NCI-H526 (cell line): ENCODE data around the gene EFR3B.

ENCODE experiments used
- DNase-seq, 2 experiments: peaks; one replicate each; lab custom pipeline; 2025; lab: John Stamatoyannopoulos, UW

EFR3B gene

DNA sequence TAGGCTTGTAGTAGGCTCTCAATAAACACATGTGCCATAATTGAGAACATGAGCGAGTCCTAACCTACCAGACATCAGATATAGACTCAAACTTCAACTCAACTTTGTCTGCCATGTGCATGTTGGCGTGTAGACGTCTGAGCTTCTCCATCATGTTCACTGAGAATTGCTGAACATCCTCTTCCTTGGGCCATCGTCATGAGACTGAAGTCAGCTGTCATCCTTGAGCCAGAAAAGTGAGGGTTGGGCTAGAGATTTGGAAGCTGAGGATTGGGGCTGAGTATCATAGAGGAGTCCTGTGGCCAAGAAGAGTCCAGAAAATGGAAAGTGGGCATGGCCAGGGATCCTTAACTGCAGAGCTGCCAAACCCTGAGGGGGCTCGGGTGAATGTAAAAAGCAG is 7.8 kb upstream of the EFR3B start:
- no peak for DNase-seq

DNA sequence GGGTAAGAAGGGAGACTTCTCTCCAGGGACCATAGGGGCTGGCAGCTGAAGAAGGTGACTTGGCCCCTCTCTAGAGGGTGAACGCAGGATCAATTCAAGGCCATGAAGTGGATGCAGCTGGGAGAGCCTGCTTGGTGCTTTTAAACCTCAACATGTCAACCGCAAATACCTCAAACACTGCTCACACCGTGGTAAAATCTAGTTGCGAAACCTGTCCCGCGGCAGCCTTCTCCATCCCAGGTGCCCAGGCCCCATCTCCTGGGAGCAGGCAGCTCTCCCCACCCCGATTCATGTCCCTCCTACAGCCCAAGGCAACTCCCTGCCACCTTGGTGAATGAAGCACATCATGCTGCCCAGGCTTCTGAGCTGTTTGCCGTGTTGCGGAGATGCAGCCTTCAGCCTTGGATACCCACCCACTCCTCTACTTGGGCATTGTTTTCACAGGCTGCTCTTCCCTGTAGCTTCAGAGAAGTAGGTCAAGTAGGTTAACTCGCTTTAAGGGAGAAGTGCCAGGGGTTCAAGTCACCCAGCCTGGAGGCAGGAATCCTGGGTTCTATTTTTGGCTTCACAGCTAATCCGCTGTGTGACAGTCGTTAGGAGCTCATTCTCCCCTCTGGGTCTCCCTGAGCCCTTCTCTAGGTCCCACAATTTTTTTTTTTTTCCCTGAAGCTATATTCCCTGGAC is 6.2 kb upstream of the EFR3B start:
- DNase-seq, result no peak

DNA sequence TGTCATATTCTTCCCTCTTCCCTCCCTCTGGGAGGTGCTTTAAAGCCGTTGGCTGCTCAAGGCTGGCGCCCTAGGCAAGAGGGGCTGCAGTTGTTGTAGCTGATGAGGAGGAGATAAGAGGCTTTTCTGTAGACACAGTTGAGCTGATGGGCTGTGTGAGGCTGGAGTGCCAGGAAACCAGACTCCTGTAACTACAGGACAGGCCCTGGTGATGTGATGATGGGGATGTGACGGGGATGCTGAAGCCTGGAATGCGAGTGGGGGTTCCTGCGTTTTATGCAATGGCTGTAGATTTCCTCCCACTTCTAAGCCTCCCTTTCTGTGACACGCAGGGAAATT is 5.7 kb upstream of the EFR3B start:
- no peak for DNase-seq

GRCh38 chr2:25039126-25039525 is 2.8 kb upstream of the EFR3B start:
- DNase-seq, result no peak

- peak; percentile 86 to 93 for DNase-seq
Observed at GRCh38 chr2:25041307-25041927, 459 bp upstream of the EFR3B start.

GRCh38 chr2:25042321-25043240 is 705 bp downstream of the EFR3B start:
- peak; percentile 7 to 81 for DNase-seq

GRCh38 chr2:25043241-25043867 is 1.5 kb downstream of the EFR3B start:
- DNase-seq, result no peak

- DNase-seq, result no peak
Observed at GRCh38 chr2:25044011-25044410, 2.1 kb downstream of the EFR3B start.

GRCh38 chr2:25044990-25045389 is 3.1 kb downstream of the EFR3B start:
- DNase-seq, result peak in 1 of 2 experiments; percentile 41

GRCh38 chr2:25049422-25049821 is 7.5 kb downstream of the EFR3B start:
- DNase-seq, result no peak

DNA sequence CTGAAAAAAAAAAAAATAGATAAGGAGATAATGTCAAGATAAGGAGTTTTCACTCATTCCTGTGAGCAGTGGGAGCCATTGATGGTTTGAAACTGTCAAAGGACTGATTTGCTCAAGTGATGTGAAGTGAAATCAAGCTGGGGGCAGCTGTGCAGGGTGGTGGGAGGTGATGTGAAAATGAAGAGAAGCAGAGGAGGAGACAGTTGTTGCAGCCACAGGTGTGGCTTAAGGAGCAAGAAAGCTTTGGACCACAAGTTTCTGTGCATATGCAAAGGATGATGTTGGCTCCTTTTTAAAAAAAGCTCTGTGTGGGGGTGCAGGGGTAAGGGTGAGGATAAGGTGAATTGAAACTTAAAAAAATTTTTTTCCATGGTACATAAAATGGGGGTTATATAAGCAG is 8.3 kb downstream of the EFR3B start:
- no peak for DNase-seq

DNA sequence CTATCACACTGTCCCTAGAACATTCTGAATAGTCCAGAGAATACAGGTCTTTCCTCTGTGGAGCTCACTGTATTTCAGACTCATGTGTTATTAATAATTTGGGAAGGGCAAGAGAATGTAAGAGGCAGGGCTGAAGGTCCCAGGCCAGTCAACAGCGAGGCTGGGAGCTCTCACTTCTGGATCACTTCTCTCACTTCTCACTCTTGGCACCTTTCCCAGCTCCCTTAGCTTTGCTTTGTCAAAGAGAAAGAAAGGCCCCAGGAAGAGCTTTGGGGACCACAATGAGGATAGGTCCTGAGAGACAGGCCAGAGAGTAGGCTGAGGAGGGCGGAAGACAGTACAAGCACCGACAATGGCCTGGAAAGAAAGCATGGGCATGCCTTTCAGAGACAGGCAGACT is 11.2 kb downstream of the EFR3B start:
- no peak for DNase-seq

GRCh38 chr2:25054720-25055119 is 12.8 kb downstream of the EFR3B start:
- DNase-seq, result no peak

- DNase-seq, result no peak
Observed at GRCh38 chr2:25055376-25055920, 13.6 kb downstream of the EFR3B start.

DNA sequence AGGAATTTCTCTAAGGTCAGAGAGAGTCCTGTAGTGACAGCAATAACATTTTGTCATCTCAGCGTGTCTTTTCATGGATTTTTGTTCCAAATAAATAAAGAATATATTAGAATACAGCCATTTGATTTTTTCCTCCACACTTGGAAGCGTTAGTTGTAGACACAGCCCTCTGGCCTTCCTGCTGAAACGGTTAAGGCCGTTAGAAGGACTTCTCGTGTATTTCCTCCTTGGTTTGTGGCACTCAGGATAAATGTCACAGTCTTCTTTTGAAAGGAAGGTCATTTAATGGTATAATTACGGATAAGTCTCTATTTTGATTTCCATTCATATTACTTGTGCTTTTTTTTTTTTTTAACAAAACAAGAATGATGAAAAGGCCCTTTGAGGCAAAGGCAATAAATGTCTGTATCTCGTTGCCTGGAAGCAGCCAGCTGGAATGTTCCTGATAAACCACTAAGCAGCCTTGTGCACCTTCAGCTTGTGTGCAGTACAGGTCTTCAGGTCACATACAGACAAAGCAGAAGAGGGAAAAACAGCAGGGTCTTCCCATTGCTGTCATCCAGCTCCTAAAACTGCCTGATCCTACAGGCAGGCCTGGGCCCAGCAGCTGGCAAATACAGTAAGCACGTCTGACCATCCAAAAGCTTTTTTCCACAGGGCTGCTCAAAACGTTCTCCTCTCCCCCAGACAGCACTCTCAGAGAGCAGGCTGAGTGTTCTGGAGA is 14.4 kb downstream of the EFR3B start:
- no peak for DNase-seq

DNA sequence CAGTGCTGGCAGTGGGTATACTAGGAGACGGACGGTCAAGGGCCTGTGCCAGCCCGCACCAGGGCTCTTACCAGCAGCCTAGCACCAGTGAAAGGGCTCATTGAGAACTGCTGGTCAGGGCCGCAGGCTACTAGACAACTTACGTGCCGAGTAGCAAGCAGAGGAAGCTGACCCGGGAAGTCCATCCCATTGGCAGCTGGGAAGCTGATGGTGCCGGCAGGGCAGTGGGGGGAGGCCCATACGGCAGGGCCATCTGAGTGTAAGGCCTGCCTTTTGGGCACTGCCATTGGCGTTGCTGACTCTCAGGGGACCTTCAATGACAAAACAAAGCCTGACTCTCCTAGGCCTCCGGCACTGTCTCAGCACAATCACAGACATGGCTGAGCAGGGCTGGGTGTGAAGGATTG is 20.6 kb downstream of the EFR3B start:
- no peak for DNase-seq

- peak in 1 of 2 experiments; percentile 23 for DNase-seq
Observed at GRCh38 chr2:25063876-25064660, 22.2 kb downstream of the EFR3B start.

DNA sequence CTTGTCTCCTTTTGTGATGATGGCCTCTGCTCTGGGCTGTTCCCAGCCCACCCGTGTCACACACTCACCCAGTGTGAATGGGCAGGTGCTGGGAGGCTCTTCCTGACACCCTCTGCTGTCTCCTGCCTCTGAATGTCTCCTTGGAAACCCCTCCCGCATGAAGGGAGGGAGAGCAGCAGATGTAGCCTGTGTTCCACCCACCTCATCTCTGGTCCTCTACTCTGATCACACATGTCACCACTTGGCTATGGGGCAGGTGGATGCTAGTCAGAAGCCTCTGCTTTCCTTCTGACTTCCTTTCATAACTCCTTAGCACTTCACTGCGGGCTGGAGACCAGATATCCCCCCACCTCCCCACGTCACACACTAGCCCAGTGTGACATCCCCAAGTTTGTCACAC is 23.9 kb downstream of the EFR3B start:
- no peak for DNase-seq

DNA sequence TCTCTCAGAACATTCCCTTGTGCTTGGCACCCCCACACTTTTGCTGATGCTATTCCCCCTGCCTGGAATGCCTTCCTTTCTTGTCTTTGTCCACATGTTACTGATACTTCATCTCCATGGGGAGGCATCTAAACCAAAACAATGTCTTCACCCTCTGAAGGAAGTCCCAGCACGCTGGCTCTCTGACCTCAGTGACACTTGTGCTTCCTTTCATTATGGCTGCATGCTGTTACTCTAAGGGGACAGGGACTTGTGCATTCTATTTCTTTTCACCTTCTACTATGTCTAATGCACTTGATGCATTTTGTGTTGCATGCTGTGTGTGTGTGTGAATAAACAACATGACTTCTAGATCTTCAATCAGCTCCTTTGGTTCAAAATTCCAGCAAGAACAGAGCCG is 24.6 kb downstream of the EFR3B start:
- DNase-seq, result no peak

- DNase-seq, result no peak
Observed at GRCh38 chr2:25068217-25068616, 26.3 kb downstream of the EFR3B start.

GRCh38 chr2:25071966-25072365 is 30.1 kb downstream of the EFR3B start:
- DNase-seq, result no peak
